Lower lobe of right lung (tissue), 2 donors: ENCODE data around the gene SNX27. TPM values are rescaled to one million over a fixed set of nuclear protein-coding genes. Genes with fewer than 3 reads are reported as not detected.
A peak's percentile ranks its signal among the peaks of the same experiment; 100 is the strongest.

Source experiments
- ATAC-seq, 2 donors: fragments of 200-7000 bp; cut with Tn5 transposase; one replicate each; pipeline ENCODE4 v1.9.1; 2020 to 2022; ENCODE audit warnings: mild to moderate bottlenecking in 2 of 2, moderate library complexity in 2 of 2
- DNase-seq: peaks from one replicate; pipeline ENCODE4 v3.0.0-alpha.2; 2020
- H3K27ac ChIP-seq: fragments of 200-600 bp; one replicate; pipeline ENCODE4 v1.8.0; 2022
- H3K27me3 ChIP-seq: fragments of 200-600 bp; one replicate; pipeline ENCODE4 v1.8.0; 2022; ENCODE audit warnings: low read depth
- H3K36me3 ChIP-seq: fragments of 200-600 bp; one replicate; pipeline ENCODE4 v1.8.0; 2022; ENCODE audit warnings: mild to moderate bottlenecking
- H3K4me1 ChIP-seq: fragments of 200-600 bp; one replicate; pipeline ENCODE4 v1.8.0; 2022
- H3K4me3 ChIP-seq: fragments of 200-600 bp; one replicate; pipeline ENCODE4 v1.8.0; 2022; ENCODE audit warnings: mild to moderate bottlenecking
- H3K9me3 ChIP-seq: fragments of 200-600 bp; one replicate; pipeline ENCODE4 v1.8.0; 2022
- CTCF ChIP-seq: fragments of 200-600 bp; IDR thresholded peaks from one replicate; pipeline ENCODE4 v1.8.0; 2022; ENCODE audit warnings: antibody characterized with exemption, mild to moderate bottlenecking
- intact Hi-C: fragments of 100-400 bp; cut with DNase I; formaldehyde crosslinking; loops from one replicate; pipeline ENCODE4 v1.11.0; 2022
- total RNA-seq: library from RNA; stranded (reverse); fragmentation: NEBNext Ultra II Directional; extraction: Animal tissue kit (Norgen Biotek cat#: 25700); gene quantifications from one replicate; pipeline ENCODE4 v1.2.1, GENCODE V29; 2021
- donor health status: DM: no; HTN: yes; CAD: no; lungs with severe emphysema.

The SNX27 gene
- total RNA-seq, 1 donor from 2014 or later = 66.5 TPM

- no peak overlapping the region for H3K4me3 ChIP-seq
- ATAC-seq (peak; percentile 40 to 50), DNase-seq (no peak)
- no peak for TF ChIP-seq CTCF
- H3K4me1 ChIP-seq = peaks cover 15% of the 10 kb centered on the region
- intact Hi-C loops = no loop called here
- H3K27ac ChIP-seq = no peak overlapping the region
- H3K27me3 ChIP-seq = no peaks in the 10 kb centered on the region
- H3K36me3 ChIP-seq = no peaks in the 10 kb centered on the region
- H3K9me3 ChIP-seq = no peaks in the 10 kb centered on the region
Measured at GRCh38 chr1:151606384-151606783, 5.5 kb upstream of the SNX27 start.

- Histone ChIP-seq H3K9me3 (no peaks in the 10 kb centered on the region), H3K4me1 (peaks cover 15% of the 10 kb centered on the region), H3K27me3 (no peaks in the 10 kb centered on the region), H3K4me3 (no peak overlapping the region), H3K27ac (no peak overlapping the region), H3K36me3 (no peaks in the 10 kb centered on the region)
- ATAC-seq (no peak), DNase-seq (no peak)
- intact Hi-C loops = no loop called here
- TF ChIP-seq CTCF = no peak
Measured at GRCh38 chr1:151606857-151607256, 5.0 kb upstream of the SNX27 start.

DNA sequence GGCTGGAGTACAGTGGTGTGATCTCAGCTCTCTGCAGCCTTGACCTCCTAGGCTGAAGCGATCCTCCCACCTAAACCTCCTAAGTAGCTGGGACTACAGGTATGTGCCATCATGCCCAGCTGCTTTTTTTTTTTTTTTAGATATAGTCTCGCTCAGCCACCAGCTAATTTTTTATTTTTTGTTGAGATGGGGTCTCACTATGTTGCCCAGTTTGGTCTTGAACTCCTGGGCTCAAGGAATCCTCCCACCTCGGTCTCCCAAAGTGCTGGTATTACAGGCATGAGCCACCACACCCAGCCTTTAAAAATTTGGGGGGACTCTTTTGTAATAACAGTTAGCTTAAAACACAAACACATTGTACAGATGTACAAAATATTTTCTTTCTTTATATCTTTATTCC lies 1.7 kb upstream of the SNX27 start:
- intact Hi-C loops = no loop called here
- no peak for ATAC-seq
- Histone ChIP-seq H3K4me3 (no peak overlapping the region), H3K27me3 (no peaks in the 10 kb centered on the region), H3K4me1 (peaks cover 38% of the 10 kb centered on the region), H3K27ac (no peak overlapping the region), H3K9me3 (no peaks in the 10 kb centered on the region), H3K36me3 (no peaks in the 10 kb centered on the region)
- DNase-seq = no peak
- no peak for TF ChIP-seq CTCF

DNA sequence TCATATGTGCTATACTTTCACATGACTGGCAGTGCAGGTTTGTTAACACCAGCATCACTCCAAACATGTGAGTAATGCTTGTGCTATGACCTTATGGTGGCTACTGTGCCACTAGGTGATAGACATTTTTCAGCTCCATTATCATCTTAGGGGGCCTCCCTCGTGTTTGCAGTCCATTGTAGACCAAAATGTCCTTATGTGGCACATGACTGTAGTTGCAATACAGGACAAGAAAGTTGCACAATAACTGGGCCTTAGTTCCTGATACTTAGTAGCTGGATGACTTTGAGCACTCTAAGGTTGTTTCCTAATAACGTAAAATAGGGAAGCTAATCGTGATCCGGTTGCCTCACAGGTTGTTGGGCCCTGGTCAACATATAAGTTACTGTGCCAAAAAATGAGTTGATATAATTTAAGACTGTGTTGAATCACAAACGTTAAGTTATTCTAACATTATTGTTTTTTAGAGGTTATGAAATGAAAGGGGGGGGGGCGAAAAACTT lies 511 bp upstream of the SNX27 start:
- ATAC-seq = peak; percentile 68 to 79
- DNase-seq = peak; percentile 64
- Histone ChIP-seq H3K9me3 (no peaks in the 10 kb centered on the region), H3K36me3 (peaks cover 7% of the 10 kb centered on the region), H3K27ac (peak overlapping the region; percentile 94), H3K4me1 (peaks cover 50% of the 10 kb centered on the region), H3K4me3 (peak overlapping the region; percentile 99), H3K27me3 (no peaks in the 10 kb centered on the region)
- intact Hi-C loops = no loop called here
- TF ChIP-seq CTCF = no peak

GRCh38 chr1:151612501-151613281 lies 841 bp downstream of the SNX27 start:
- intact Hi-C loops = no loop called here
- peak; percentile 59 for DNase-seq
- peak overlapping the region; percentile 99 for H3K4me3 ChIP-seq
- TF ChIP-seq CTCF = no peak
- peak; percentile 33 to 35 for ATAC-seq
- H3K27me3 ChIP-seq = no peaks in the 10 kb centered on the region
- H3K9me3 ChIP-seq = no peaks in the 10 kb centered on the region
- peaks cover 7% of the 10 kb centered on the region for H3K36me3 ChIP-seq
- H3K27ac ChIP-seq = peak overlapping the region; percentile 94
- H3K4me1 ChIP-seq = peaks cover 63% of the 10 kb centered on the region
